Psoas muscle (tissue), 7 donors: Measurements from ENCODE around the gene HOXD1. TPM values are rescaled to one million over a fixed set of nuclear protein-coding genes. Genes with fewer than 3 reads are reported as not detected.

Experiments used
- polyA plus RNA-seq, 3 donors: library from polyadenylated mRNA; stranded (reverse); fragments of 200-250 nt; gene quantifications; one replicate each; pipeline ENCODE4 v1.2.3, GENCODE V29; 2013
- total RNA-seq, 4 donors: library from RNA; stranded (reverse); fragmentation: NEBNext Ultra II Directional in 2 of 4; extraction: Animal tissue kit (Norgen Biotek cat#: 25700) in 2 of 4; gene quantifications; one replicate each; pipeline versions ENCODE4 v1.2.1 to v1.2.4, GENCODE V29; 2021 to 2023
- donor health status: healthy with polysubstance abuse.
- donor health status: DM: no; HTN: no; CAD: no; lungs with moderate emphysema.
- donor health status: Bipolar disorder and iron deficiency.
- donor health status: healthy.
- donor health status: DM: no; HTN: no; CAD: no.
- donor health status: DM: no; HTN: no; CAD: no.
- donor health status: DM: yes; HTN: yes; CAD: no.

Gene HOXD1
- total and polyA plus RNA-seq, 7 donors: 0.12 to 0.79 (median 0.16) TPM; not detected in 3

Other genes starting within 250 kb of the HOXD1 start
- gene LNPK, start 186.4 kb upstream of the HOXD1 start, total RNA-seq: 10 to 100 TPM; 42.1 to 65.6 (median 51.4) TPM
- gene LNPK, start 186.4 kb upstream of the HOXD1 start, polyA plus RNA-seq: 10 to 100 TPM in 2 of 3 donors, 1 to 10 TPM in 1; 8.8 to 48.7 (median 18.4) TPM
- gene EVX2, start 104.7 kb upstream of the HOXD1 start, total RNA-seq: not detected
- not detected for gene EVX2, start 104.7 kb upstream of the HOXD1 start, polyA plus RNA-seq
- gene HOXD13, start 95.9 kb upstream of the HOXD1 start, total RNA-seq: not detected
- gene HOXD13, start 95.9 kb upstream of the HOXD1 start, polyA plus RNA-seq: under 1 TPM in 1 of 3 donors, not detected in 2; 0.01 TPM
- gene HOXD12, start 88.9 kb upstream of the HOXD1 start, total RNA-seq: not detected
- not detected for gene HOXD12, start 88.9 kb upstream of the HOXD1 start, polyA plus RNA-seq
- not detected for gene HOXD11, start 81.4 kb upstream of the HOXD1 start, total RNA-seq
- not detected for gene HOXD11, start 81.4 kb upstream of the HOXD1 start, polyA plus RNA-seq
- not detected for gene HOXD10, start 71.9 kb upstream of the HOXD1 start, total RNA-seq
- under 1 TPM in 2 of 3 donors, not detected in 1; 0.03 to 0.04 TPM for gene HOXD10, start 71.9 kb upstream of the HOXD1 start, polyA plus RNA-seq
- gene HOXD9, start 65.9 kb upstream of the HOXD1 start, total RNA-seq: 1 to 10 TPM in 2 of 4 donors, under 1 TPM in 2; 0.43 to 4.4 (median 2.4) TPM
- gene HOXD9, start 65.9 kb upstream of the HOXD1 start, polyA plus RNA-seq: 1 to 10 TPM; 1.4 to 4.1 (median 1.7) TPM
- 10 to 100 TPM in 2 of 4 donors, 1 to 10 TPM in 2; 3.3 to 15.9 (median 9.1) TPM for gene HOXD8, start 59.0 kb upstream of the HOXD1 start, total RNA-seq
- 10 to 100 TPM in 2 of 3 donors, 1 to 10 TPM in 1; 8.2 to 52.5 (median 12.9) TPM for gene HOXD8, start 59.0 kb upstream of the HOXD1 start, polyA plus RNA-seq
- 1 to 10 TPM in 3 of 4 donors, under 1 TPM in 1; 0.26 to 4.1 (median 1.4) TPM for gene HOXD4, start 37.1 kb upstream of the HOXD1 start, total RNA-seq
- 1 to 10 TPM; 1.1 to 1.4 (median 1.2) TPM for gene HOXD4, start 37.1 kb upstream of the HOXD1 start, polyA plus RNA-seq
- 1 to 10 TPM in 2 of 4 donors, under 1 TPM in 2; 0.71 to 3.8 (median 1.3) TPM for gene HOXD3, start 31.4 kb upstream of the HOXD1 start, total RNA-seq
- 1 to 10 TPM in 2 of 3 donors, under 1 TPM in 1; 0.64 to 1.9 (median 1.1) TPM for gene HOXD3, start 31.4 kb upstream of the HOXD1 start, polyA plus RNA-seq
- 10 to 100 TPM; 33.2 to 44.1 (median 37.4) TPM for gene MTX2, start 80.8 kb downstream of the HOXD1 start, total RNA-seq
- gene MTX2, start 80.8 kb downstream of the HOXD1 start, polyA plus RNA-seq: 10 to 100 TPM; 43.6 to 91.7 (median 68.2) TPM